Iris pigment epithelial cell (primary cell): ENCODE data around the gene VPS13C.
A peak's percentile ranks its signal among the peaks of the same experiment; 100 is the strongest.
"Not testable (repeated sequence)": the region's sequence is repeated elsewhere in the genome, so short reads cannot be mapped to it uniquely, and the experiment has no call there.

Experiments
- DNase-seq: peaks from one replicate; pipeline ENCODE4 v3.0.0-alpha.2; 2011; ENCODE audit warnings: low read depth

VPS13C gene

DNA sequence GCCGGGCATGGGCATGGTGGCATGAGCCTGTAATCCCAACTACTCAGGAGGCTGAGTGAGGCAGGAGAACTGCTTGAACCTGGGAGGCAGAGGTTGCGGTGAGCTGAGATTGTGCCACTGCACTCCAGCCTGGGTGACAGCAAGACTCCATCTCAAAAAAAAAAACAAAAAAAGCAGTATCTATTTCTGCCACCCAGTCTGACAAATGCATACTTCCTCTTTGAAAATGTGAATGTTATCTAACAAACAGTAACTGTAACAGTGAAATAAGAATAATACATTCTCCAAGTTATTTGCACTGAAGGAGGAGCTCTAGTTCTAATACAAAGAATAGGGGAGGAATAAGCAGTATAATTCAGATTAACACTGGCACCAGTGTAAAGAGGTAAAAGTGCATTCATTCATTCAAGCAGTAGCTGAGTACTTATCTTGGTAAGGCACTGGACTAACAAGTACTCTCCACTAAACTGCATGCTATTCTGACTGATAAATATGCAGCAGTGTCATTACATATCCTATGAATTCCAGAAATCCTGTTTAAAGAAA is 12.9 kb downstream of the VPS13C start:
- no peak for DNase-seq

DNA sequence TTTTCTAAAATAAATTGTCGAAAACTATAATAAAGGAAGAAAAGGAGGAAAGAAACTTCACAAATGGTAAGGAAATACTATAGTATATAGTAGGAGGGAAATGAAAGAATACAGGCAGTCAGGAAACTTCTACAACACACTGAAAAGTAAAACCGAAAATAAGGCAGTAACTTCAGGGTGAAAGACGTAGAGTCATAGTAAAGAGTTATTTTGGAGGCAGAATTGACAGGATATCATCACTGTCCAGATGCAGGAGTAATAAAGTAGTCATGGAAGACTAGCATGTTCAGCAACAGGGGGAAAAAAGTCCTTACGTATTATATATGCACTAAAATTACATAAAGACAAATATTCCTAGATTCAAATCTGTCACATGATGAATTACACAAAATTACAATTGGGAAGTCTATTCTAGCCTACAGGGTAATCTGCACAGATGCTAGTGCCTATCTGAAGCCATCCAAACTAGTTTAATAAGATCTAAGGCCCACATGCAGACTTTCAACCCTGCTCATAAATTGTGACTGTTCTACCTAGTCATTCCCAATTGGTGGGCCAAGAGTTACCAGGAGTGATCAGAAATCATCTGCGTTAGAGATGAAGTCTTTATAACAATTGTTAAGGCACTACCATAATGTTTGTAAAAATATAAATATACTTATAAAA is 14.0 kb downstream of the VPS13C start:
- no peak for DNase-seq

DNA sequence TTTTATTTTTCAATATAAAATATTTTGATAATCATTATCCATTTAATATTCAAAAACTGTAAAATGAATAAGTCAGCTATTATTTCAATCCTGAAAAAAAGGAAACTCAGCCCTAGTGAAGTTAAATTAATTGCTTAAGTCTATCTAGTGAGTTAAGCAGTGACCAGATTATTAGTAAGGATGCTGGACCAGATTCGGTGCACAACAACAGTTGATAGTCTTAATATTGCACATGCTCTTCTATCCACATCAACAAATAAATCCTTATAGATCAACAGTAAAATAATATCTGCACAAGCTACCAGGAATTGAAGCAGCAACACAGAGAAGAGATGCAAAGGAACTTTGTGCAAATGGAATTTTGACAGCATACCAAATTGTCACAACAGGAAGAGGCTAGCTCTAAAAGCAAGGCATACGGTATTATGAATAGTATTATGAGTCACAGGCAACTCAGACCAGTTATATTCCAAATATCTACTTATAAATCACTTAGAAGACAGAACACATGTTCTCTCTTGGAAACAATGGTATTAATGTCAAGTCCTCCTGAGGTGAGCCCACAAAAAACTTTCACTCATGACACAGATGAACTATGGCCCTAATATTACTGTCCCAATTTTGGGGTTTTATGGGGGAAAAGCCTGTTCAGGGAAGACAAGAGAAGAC is 24.9 kb downstream of the VPS13C start:
- DNase-seq = peak; percentile 78

DNA sequence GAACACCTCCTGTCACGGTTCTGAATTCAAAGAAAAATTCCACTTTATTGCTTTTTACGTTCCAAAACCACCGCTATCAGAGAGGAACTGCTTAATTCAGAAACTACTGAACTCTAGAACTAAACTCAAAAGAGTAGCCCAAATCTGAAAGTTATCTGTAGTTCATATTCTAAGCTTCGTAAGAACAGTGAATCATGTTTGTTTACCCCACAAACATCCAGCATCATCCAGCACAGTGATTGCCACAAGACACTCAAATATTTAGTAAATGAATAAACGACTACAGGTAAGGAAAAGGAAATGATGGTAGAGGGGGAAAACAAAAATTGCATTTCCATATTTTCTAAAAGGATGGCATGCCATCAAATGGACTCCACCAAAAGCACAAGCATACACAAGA is 32.3 kb downstream of the VPS13C start:
- DNase-seq = no peak

DNA sequence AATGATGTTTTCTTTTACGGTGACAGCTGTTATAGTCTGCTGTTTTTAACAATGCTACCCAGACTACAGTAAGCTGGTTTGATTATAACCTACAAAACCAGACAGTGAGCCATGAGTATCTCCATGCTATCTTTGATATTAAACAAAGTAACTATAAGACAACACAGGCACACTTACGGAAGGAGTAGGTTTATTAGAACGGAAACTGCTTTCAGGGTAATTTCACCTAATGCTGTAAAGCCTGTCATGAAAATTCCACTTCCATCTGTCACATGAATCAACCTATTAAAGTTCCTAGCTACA is 33.0 kb downstream of the VPS13C start:
- no peak for DNase-seq

DNA sequence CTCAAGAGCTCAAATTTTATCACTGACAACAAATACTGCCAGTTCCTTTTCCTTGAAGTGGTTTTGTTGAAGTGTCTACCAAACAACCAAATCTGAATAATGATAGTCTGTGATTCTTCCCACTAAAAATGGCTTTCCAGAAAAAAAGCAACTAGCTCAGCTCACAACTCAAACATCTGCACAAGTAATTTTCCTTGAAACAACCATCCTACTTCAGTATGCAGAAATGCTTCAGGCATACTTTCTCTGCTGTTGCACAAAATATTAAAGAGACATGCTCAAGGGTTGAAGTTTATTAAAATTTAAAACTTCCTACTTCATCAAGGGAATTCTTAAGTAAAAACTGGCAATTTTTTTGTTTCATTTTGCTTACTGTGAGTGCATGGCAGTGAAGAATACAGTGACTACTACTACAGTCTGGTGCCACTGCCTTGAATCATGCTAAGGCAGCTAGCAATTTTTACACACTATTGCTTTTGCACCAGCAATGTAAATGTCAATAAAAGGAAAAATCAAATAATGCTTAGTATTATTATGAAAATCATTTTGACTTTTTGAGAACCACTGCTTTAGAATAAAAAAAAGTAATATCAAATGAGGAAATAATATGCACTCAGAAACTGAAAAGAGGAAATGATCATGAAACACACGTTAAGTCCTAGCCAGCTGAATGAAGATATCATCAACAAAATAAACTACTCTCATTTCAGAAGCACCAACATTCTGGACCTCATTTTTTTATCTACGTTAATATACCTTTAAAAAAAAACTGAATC is 33.6 kb downstream of the VPS13C start:
- no peak for DNase-seq

DNA sequence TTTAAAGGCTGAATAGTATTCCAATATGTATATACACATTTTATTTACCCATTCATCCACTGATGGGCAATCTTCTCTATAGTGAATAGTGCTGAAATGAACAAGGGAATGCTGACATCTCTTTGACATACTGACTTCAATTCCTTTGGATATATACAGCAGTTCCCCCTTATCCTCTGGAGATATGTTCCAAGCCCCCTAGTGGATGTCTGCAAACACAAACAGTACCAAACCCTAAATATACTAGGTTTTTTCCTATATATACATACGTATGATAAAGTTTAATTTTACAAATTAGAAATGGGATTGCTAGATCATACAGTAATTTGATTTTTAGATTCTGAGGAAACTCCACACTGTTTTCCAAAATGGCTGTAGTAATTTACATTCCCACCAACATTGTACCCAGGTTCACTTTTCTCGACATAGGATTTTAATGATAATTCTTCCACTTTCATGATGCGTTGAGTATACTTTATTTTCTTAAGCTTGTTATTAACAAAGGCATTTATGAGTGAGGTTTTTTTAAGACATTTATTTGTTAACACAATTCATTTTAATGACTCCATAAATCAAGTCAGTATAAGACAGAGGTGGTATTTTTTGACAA is 38.2 kb downstream of the VPS13C start:
- DNase-seq = peak; percentile 5

DNA sequence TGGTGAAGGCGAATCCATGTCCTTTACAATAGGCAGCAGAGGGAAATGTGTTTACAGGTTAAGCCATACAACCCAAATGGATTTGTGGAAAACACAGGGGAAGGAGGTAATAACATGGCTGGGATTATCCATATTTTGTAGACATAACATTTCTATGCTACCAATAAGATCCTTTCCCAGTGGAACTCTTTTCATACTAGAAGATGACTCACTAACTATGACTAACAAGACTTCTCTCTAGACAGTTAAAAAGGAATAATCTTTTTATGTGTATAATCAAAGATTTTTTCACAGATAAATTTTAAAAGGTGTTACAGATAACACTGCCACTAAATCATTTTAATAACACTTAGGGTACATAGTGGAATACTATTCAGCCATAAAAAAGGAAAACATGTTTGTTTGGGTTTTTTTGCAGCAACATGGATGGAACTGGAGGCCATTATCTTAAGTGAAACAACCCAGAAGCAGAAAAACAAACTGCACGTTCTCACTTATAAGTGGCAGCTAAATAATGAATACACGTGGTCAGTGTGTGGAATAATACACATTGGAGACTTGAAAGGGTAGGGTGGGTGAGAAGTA is 39.6 kb downstream of the VPS13C start:
- DNase-seq = peak; percentile 50

DNA sequence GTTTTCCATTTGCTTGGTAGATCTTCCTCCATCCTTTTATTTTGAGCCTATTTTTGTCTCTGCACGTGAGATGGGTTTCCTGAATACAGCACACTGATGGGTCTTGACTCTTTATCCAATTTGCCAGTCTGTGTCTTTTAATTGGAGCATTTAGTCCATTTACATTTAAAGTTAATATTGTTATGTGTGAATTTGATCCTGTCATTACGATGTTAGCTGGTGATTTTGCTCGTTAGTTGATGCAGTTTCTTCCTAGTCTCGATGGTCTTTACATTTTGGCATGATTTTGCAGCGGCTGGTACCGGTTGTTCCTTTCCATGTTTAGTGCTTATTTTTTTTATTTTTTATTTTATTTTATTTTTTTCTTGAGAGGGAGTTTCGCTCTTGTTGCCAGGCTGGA is 54.9 kb downstream of the VPS13C start:
- DNase-seq = not testable (repeated sequence)

DNA sequence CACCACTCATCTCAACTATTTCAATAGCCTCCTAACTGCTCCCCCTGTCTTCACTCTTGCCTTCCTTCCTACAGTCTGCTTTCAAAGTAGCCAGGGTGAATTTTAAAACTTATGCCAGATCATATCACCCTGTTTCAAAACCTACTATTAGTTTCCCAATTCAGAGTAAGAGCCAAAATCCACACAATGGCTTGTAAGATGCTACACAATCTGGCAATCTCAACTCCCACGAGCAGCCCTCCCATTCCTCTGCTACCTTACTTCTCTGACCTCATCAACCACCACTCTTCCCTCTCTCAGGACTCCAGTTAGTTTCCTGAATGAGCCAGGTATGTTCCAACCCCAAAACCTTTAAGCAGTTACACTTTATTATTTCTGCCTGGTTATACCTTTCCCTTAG is 62.5 kb downstream of the VPS13C start:
- no peak for DNase-seq

DNA sequence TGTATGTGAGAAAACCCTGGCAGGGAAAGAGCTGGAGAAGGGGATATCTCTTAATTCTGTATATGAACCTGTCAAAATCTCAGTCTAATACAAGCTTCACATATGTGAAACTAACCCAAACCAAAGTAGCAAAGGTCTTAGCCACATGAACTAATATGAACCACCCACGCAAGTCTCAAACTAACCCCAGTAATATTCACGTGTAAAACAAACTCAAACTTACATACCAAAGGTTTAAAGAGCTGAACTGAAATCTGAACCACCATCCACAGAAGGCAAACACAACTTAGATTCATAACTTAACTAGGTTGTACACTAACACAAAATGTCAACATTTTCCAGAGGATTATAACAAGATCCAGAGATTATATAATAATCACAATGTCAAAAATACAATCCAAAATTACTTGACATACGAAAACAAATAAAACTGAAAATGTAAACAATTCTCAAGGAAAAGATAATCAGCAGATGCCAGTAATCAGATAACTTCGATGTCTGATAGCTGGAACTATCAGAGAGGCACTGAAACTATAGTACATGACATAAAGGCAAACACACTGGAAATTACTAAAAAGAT is 64.1 kb downstream of the VPS13C start:
- DNase-seq = peak; percentile 72

DNA sequence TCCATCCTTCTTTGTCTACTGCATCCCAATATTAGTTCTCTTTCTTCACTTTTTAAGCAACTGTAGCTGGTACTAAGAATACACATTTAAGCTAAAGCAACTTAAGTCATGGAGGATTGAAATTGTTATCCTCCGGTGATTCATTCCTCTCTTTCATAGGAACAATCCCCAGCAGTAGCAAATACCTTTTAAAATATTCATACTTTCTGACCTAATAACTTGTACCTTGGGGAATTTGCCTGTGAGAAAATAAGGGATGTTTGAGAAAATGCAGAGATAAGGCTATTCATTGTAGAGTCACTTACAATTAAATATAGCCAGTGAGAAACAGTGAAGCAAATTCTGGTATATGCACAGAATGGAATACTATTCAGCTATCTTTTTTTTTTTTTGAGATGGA is 66.0 kb downstream of the VPS13C start:
- peak; percentile 89 for DNase-seq

DNA sequence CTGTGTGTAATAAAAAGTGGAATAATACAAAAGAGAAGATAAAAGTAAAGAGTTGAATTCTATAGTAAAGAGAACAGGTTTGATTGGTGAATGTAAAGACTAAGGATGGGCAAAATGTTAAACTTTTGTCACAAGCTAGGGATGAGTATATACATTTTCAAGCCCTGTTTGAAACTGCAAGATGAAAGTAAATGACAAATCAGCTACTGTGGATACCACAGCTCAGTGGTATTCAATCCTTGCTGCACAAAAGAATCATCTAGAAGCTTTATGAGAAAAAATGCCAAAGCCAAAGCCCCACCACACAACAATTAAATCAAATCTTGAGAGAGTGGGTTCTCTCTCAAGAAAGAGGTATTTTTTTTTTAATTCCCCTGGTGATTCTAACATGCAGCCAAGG is 67.7 kb downstream of the VPS13C start:
- no peak for DNase-seq

DNA sequence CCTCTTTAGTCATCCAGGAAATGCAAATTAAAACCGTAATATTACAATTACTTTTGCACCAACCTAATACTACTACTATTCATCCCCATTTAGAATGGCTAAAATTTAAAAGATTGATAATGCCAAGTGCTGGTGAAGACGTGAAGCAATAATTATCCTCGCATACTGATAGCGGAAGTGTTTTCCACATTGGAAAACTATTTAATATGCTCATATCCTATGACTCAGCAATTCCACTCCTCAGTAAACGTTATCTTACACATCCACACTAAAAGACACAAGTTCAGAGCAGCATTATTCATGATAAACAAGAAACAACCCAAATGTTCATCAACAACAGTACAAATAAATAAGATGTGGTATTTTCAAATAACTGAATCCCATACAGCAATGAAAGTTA is 70.6 kb downstream of the VPS13C start:
- peak; percentile 59 for DNase-seq

DNA sequence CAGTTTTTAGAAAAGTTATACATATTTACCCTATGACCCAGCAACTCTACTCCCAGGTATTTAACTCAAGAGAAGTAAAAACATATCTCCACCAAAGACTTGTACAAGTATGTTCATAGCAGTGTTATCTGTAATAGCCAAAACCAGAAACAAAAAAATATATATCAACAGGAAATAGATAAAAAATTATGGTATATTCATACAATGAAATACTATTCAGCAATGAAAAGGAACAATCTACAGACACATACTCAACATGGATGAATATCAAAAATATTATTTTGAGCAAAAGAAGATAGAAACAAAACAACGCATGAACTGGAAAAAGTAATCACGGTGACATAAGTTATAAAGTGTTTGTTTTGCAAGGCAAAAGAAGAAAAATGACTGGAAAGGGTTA is 72.4 kb downstream of the VPS13C start:
- no peak for DNase-seq

DNA sequence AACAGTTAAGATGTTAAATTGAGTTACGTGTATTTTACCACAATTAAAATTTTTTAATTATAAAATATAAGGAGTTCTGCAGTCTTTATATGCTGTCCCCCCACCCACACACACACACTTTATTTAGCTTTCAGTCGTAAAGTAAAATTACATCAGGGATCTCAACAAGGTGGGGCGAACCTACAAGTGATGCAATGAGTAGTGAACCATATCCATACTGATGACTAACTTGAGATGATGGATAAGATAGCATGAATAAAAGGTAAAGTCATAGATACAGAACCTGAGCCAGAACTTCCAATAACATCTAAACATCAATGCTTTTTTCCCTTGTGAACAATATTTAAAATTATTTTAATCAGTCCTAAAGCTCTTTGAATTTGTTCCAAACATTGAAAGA is 77.2 kb downstream of the VPS13C start:
- DNase-seq = no peak

DNA sequence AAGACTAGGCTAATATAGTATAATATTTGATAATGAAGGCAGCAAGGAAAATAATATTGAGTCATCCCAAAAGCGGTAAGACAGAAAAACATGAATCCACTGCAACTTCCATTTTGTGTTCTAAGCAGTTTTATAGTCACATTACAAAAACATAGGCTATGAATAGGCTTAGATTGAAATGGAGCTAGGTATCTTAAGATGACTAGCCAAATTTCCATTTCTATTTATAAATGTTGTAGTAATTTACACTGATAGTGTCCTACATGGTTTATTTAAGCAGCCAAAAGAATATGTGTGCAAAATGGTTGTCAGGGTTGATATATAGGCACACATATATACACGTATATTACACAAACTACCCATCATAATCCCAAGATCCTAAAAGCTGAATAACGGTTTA is 82.0 kb downstream of the VPS13C start:
- no peak for DNase-seq

DNA sequence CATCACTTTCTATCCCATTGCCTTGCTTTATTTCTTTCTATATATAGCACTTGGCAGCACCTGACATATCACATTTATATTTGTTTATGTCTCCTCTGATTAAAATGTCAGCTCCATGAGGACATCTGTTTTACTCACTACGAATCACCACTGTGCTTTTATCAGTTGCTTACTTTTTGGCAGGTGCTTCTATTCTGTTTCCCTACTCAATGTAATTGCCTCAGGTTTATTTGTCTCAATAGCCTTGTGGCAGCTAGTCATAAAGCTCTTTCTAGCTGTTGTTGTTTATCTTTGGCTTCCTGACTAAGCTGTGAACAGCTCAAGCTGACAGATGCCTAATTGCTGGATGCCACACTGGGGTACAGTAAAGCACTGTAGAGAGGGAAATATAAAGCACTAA is 85.5 kb downstream of the VPS13C start:
- peak; percentile 10 for DNase-seq

DNA sequence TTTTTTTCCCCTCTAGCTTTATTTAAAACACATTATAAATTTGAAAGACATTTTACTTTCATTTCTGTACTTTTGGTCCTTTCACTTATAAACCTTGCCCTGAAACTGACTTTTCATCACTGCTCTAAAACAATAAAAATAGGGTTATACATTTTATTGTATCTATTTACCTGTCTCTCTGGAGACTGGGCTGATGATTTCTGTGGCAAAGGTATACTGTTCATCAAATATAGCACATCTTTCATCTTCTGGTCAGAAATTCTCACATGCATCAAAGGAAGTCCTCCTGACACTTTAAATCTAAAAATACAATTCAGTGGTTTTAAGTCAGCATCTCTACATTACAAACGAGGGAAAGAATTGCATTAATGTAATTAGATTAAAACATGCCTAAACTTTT is 86.1 kb downstream of the VPS13C start:
- DNase-seq = no peak

DNA sequence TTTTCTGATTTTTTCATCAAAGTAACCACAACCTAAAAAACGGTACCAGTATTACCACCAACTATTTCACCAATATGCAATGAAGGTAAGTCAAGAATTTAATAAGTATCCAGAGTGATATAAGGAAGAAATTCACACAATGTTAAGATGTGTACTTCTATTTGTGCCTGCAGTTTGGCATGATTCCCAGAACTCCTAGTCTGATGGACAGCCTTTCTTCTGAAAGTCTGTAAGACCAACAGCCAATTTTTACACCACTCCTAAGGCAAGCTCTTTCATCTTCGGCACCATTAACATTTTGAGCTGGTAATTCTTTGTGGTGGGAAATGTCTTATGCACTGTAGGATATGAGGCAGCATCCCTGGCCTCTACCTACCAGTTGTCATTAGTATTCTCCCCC is 108.3 kb downstream of the VPS13C start:
- DNase-seq = peak; percentile 70

DNA sequence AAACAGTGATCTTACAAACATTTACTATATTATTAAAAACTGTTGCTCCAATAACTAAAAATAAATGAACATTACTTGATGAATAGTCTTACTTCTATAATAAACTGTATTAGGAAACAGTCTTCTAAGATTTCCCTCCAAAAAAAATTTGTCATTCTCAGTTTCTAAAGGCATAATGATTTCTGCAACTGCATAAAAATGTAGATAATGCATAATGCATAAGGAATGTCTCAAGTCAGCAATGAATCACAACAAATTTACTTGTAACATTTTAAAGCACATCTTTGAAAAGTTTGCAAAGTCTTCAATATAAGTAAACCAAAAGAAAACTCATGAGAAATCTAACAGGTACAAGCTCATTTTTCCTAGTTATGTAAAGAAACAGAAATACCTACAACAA is 113.5 kb downstream of the VPS13C start:
- peak; percentile 41 for DNase-seq

DNA sequence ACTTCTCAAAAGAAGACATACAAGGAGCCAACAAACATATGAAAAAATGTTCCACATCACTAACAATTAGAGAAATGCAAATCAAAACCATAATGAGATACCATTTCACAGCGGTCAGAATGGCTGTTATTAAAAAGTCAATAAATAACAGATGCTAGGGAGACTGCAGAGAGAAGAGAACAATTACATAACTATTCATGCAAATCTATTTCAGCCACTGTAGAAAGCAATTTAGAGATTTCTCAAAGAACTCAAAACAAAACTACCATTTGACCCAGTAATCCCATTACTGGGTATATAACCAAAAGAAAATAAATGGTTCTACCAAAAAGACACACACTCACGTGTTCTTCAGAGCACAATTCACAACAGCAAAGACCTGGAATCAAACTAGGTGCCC is 116.3 kb downstream of the VPS13C start:
- DNase-seq = no peak
